Left lobe of liver (tissue), 2 donors: ENCODE data around the gene IL1R2. TPM values are rescaled to one million over a fixed set of nuclear protein-coding genes. Genes with fewer than 3 reads are reported as not detected.
"Not testable (repeated sequence)": the region's sequence is repeated elsewhere in the genome, so short reads cannot be mapped to it uniquely, and the experiment has no call there.

Experiments used
- ATAC-seq: fragments of 200-7000 bp; cut with Tn5 transposase; one replicate; pipeline ENCODE4 v1.9.1; 2020; ENCODE audit warnings: mild to moderate bottlenecking, moderate library complexity
- DNase-seq: peaks from one replicate; pipeline ENCODE4 v3.0.0-alpha.2; 2020; ENCODE audit warnings: low spot score
- total RNA-seq: library from RNA; stranded (reverse); gene quantifications from one replicate; pipeline ENCODE4 v1.2.1, GENCODE V29; 2021
- donor health status: DM: no; HTN: no; CAD: no; lungs with moderate emphysema.
- donor health status: DM: no; HTN: yes; CAD: no.

Gene IL1R2
- total RNA-seq, 1 donor from 2014 or later = 12.0 TPM

DNA sequence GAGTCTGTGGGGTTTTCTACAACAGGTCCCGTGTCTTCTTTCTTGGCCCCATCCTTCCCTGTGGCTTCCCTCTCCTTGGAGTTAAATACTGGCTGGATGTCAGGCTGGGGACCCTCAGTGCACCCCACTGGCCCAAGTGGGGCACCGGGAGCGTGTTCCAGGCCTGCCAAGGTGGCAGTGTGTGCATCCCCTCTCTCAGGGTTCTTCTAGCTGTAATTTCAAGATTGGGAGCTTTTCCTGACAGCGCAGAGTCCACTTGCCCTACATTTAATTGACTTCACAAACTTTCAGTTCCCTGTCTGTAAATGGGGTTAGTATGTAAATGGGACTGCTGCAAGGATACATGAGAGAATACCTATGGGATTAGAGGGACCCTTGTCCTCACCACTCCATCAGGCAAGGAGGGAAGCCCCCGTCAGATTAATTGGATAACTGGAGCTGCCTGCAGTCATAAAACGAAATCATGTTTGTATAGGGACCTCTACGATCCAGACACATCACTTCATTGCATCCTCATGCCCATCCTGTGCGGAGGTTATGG lies 66.6 kb downstream of the IL1R2 start:
- ATAC-seq (no peak), DNase-seq (no peak)

DNA sequence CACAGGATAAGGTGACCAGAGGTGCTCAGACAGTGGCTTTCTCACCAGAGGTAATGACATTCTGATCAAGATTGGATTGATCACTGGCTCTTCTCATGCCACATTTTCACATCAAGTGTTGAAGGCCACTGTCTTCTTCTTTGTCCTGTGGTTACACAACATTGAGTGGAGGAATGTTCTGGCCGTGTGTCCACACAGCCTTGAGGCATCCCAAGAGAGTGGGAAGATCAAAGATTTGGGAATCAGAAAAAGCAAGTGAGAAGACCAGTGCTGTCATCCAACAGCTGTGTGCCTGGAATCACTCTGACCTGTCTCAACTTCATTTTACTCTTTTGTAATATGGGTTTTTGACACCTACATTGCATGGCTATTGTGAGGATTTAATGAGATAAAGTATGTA lies 67.4 kb downstream of the IL1R2 start:
- ATAC-seq (no peak), DNase-seq (no peak)

DNA sequence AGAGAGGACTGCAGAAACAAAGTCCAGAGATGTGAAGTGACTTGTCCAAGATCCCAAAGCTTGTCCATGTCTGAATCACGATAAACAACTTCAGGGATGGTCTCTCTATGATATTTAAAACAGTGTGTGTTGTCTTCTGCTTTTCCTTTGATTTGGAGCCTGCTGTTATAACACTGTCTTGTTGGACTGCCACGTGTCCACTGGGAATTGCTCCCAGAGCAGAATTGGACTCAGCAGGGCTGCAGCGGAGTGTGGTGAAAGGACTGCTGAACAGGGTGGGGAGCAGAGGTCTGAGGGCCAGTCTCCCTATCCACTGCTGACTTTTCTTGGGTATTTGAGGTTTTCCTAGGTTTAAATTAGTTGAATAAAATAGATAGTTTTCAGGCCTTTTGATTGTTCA lies 68.3 kb downstream of the IL1R2 start:
- DNase-seq (peak; percentile 85), ATAC-seq (peak; percentile 77)

DNA sequence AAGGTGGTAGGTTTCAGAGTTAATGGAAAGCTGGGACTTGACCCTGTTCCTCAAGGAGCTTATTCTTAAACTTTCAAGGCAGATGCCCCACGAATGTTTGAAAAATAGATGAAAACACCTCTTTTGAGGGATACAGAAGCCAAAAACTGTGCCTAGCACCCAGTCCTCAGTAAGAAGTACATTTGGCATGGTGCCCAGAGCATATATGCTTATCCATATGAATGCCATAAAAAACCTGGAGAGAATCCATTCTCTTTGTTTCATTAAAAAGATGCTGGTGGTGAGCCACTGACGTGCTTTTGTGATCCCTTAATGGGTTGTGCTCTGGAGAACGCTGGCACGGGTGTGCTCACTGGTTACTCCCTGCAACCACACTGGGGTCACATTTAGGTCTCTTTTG lies 69.0 kb downstream of the IL1R2 start:
- ATAC-seq = no peak
- no peak for DNase-seq

DNA sequence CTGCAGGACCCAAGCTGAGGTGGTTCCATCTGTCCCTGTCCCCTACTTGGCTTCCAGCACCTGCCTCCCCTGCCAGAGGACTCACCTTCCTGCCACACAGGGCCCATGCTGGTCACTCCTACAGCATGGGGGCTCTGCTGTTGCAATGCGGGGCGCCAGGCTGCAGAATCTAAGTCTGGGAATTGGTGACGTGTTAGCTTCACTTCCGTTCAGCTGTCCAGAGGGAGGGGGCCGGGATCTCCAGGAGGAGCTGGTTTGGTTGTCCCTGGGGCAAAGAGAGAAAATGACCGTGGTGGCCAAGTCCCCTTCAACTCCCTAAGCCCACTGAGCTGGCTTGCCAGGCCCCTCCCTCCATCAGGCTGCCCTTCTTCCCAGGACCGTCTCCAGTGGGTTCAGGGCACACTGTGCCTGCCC lies 69.5 kb downstream of the IL1R2 start:
- no peak for DNase-seq

DNA sequence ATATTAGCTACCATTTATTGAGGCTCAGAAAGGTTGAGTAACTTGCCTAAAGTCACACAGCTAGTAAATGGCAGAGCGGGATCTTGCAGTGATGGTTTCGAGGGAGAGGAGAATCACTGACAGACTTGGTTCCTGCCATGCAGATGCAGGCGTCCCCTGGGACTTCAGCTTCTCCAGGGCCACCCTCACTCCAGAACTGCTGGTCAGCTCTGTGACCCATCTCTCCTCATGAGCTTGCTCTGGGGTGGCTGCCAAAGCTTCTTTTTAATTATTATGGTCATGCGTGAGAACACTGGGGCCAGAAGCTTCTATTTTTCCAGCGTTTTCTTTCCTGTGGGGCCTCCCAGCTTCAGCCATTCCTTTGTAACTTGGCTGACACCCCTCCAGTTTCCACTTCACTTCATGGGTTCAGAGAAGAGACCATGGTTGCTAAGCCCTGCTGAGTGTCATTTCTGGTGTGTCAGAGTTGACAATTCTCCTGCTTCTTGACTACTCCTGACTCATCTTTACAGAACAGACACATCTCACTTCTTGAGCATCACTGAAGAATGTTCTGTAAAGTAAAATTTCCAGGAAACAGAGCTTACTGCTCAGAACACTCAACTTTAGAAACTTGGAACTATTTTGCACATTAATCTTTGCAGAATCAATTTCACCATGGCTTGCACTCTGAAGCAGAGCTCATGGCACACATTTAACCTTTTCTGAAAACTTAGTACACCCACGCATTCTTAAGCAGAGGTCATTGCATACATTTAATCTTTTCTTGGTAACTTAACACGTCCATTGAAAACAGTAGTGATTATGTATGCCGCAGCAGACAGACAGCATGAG lies 70.4 kb downstream of the IL1R2 start:
- ATAC-seq (no peak), DNase-seq (no peak)

More for the DNA sequence above, 69.5 kb downstream of the IL1R2 start:
- no peak for ATAC-seq

DNA sequence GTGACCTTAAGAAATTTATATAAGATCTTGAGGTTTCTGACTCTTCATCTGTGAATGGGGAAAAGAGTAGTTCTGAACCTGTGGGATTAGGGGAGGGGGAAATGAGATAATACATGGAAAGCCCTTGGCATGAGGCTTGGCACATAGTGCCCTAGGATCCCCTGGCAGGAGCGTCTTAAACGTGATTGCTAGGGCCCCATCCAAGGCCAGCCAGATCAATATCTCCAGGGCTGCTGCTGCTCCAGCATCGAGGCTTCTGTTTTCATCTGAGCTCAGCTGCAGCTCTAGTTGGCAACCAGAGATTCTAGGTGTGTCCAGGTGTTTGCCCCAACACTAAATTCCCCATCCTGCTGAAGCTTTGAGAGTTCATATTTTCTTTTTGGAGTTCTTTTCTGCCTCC lies 71.0 kb downstream of the IL1R2 start:
- DNase-seq (no peak), ATAC-seq (no peak)

DNA sequence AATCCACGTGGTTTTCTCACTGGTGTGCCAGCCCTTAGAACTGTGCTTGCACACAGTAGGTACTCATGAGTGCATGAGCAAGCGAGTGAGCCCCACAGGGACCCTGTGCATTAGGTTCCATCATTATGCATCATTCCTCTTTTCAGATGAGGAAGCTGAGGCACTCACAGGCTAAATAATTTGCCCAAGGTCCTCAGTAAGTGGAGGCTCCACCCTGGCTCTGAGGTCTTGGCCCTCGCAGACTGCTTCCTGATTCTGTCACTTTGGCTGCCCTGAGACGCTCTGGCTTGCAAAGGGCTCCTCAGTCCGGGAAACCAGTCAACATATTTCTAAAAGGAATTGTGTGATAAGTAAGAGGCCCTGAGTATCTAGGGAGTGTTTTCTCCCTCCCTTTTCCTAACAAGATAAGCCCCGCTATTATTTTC lies 71.7 kb downstream of the IL1R2 start:
- peak; percentile 23 for ATAC-seq
- no peak for DNase-seq

DNA sequence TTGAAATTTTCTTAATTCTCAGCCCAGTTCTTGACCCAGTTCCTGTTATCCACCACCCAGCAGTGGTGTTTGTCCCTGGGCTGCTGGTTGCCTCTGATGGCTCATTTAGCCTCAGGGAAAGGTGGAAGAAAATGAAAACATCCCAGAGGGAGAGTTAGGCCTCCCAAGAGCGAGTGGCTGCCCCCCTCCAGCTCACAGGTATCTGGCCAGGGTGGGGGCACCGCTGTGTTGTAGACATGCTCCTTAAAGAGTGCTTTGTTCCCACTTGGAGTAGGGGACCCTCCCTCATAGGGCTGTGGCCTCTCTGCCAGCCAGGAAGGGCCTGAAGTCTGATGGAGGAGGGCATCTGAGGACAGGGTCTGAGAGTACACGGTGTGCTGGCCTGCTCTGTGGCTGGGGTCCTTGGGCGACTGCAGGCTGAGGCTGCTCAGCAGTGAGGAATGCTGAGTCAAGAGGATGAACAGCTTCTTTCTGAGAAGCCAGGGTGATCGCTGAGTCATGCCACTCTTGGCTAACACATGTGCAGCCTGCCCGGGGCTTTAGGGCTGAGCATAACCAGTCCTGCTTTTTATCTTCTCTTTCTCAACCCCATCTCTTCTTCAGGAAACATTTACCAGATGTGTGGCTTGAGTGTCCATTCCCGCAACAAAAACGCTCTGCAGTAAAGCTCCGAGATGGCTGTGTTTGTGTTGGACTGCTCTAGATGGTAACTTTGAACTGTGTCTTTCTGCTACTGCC lies 72.3 kb downstream of the IL1R2 start:
- DNase-seq = peak; percentile 70
- peak; percentile 68 for ATAC-seq

DNA sequence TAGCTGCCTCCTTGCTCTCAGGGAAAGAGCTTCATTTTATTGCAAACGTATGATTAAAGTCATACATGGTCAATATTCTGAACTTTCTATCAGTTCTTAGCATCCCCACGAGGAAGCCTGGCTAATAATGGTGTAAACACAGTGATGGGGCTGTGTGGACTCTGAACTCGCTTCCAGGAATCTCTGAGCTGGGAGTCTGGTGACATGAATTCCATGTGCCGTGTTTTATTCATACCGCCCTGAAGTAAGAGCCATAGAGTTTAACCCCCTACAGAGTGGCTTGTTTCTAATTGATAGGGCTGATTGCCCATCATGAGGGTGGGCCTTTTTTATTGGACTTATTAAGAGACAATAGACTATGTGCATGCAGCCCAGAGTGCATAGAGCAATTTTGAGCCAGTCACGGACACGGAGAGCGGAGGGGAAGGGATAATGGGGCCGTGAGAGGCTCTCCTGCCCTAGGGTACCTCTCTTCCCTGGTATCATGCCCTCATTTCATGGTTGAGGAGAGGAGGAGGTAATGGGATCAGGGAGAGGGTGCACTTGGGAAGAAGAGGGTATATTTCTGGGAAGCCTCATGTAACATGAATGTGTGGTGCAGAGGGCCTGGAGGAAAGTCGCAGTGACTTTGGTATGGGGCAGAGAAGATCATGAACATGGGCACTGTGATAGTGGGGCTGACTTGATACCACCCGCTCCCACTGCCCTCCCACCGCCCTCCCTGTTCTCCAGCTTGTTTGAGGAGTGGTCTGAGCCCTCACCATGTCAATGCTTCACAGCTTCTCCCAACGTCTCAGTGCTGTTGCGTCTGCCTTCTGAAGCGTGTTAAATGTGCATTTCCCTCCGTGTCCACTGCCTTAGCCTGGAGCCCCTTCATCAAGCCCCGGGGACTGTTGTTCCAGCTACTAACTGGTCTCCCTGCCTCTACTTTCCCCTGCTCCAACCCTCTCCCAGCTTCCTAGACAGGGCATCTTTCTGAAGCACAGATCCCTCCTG lies 73.2 kb downstream of the IL1R2 start:
- DNase-seq (no peak), ATAC-seq (peak; percentile 51)

DNA sequence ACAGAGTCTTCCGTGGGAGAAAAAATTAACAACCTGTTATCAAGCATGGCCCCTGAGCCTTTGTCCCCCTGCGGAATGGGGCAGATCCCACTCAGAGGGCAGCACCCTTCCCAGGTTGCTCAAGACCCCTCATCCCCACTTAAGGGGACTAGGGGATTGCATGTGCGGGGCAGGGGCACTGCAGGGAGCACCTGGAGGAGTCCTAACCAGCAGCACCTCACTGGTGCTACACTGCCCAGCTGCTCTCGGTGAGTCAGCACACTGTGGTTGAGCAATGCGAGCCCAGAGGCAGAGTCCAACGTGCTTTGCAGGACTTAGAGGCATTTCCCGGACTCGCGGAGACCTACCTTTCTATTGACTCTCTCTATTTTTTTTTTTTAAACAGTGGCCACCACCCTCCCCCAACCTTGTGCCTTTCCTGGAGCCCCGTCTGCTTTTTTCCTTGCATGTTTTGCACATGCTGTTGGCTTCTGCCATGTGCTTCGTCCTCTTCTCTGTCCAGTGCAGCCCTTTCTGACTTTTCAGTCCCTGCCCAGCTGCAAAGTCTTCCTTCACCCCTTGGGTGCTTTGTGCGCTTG lies 74.0 kb downstream of the IL1R2 start:
- ATAC-seq (no peak), DNase-seq (peak; percentile 61)

DNA sequence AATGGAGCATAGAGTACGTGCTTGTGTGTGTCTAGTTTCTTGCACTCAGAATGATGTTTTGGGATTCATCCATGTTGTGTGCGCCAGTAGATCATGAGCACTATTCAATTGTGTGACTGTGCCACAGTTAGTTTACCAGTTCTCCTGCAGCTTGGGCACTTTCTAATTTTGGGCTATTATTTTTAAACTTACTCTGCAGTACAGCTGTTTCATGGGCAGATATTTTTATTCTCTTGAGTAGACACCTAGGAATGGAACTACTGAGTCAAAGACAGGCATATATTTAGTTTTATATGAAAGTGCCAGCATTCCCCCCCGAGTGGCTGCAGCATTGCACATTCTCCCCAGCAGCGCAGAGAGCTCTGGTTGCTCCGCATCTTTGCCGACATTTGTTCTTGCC lies 74.8 kb downstream of the IL1R2 start:
- DNase-seq = no peak
- ATAC-seq = no peak

DNA sequence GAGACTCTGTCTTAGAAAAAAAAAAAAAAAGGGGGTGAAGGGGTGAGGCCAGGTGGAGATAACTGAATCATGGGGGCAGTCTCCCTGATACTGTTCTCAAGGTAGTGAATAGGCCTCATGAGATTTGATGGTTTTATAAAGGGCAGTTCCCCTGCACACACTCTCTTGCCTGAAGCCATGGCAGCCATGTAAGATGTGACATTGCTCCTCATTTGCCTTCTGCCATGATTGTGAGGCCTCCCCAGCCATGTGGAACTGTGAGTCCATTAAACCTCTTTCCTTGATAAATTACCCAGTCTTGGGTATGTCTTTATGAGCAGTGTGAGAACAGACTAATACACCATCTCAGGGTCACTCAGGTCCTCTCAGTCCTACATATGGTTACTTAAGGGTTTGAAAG lies 76.4 kb downstream of the IL1R2 start:
- DNase-seq, ATAC-seq: not testable (repeated sequence)

DNA sequence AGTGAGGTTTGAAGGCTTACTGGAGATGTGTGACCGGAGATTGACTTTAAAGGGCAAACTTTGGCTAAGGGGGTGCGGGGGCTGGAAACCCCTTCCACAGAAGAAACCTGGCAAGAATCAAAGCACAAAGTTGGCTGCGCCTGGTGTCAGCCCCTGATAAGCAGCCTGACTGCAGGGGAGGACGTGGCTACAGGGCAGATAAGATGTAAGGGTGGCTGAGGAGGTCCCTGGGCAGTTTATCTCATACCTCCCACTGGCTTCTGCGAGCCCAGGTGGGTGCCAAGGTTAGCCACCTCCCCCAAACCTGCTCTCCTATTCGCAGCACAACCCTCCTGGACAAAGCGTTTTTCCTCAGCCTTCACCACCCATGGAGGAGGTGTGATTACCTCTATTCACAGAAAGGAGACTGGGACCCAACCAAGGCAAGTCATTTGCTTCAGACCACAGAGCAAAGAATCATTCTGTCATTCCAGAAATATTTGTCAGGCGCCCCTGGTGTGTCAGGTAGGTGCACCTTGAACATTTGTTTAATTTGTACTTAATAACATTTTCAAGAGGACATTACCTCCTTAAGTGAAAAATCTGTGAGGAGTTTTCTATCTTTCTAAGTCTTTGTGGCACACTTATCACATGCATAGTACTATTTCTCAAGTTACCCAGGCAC lies 77.7 kb downstream of the IL1R2 start:
- DNase-seq (peak; percentile 41), ATAC-seq (no peak)

DNA sequence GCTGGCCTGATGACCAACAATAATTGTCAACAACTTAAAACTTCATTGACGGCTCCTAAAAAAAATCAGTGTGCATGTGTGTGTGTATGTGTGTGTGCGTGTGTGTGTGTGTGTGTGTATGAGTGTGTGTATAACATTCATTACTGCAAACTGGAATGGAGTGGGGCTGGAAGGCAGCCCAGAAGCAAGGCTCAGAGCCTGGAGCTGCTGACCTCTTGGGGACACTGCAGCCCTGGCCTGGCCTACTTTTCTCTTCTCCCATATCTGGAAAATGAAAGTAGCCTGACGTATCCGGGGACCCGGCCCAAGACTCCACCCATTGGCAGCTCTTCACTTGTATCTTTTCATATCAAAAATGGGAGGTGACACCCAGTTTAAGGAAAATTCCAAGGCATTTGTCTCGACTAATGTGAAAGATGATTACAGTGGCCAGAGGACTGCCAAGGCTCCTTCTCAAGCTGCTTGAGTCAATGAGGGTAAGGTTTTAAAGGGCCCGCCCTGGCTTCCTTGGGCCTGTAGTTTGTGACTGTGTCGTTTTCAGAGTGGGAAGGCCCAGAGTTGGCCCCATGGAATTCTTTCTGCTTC lies 78.4 kb downstream of the IL1R2 start:
- ATAC-seq (peak; percentile 97), DNase-seq (peak; percentile 95)

DNA sequence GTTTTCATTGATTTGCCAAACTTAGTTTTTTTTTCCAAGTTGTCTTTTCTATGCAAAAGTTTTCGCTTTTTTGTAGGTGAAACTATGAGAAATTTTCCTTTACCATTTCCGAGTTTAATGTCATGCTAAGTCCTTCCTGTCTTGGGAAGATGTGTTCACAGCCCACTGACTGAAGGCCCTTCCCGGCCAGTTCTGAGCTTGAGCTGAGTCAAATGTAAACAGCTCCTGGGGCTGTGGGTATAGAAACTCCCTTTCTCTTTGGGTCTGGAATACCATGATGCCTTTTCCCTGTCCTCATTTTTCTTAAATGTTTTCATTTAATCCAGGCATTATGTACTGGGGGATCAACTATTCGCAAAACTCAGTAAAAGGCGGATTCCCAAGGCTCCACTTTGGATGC lies 81.0 kb downstream of the IL1R2 start:
- no peak for DNase-seq
- no peak for ATAC-seq

DNA sequence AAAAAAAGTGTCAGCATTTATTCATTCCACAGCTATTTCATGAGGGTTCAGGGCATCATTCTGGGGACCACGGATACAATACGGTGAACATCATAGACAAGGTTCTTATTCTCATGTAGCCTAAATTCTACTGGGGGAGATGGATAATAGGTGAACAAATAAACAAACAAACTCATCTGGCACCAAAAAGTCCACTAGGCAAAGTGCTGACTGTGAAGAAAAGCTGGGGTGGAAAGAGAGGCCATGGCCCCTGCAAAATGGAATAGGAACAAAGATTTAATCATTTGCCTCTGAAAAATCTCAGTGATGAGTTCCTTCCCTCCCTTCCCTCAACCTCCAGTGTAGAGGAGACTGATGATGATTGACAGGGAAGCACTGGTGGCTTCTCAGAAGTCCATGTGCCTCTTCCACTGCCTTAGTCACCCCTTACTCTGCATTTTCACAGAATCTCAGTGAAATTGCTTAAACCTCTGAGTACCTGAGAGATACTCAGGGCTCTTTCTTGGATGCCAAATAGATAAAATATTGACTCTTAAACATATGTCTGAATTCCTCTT lies 81.5 kb downstream of the IL1R2 start:
- DNase-seq = no peak
- no peak for ATAC-seq

DNA sequence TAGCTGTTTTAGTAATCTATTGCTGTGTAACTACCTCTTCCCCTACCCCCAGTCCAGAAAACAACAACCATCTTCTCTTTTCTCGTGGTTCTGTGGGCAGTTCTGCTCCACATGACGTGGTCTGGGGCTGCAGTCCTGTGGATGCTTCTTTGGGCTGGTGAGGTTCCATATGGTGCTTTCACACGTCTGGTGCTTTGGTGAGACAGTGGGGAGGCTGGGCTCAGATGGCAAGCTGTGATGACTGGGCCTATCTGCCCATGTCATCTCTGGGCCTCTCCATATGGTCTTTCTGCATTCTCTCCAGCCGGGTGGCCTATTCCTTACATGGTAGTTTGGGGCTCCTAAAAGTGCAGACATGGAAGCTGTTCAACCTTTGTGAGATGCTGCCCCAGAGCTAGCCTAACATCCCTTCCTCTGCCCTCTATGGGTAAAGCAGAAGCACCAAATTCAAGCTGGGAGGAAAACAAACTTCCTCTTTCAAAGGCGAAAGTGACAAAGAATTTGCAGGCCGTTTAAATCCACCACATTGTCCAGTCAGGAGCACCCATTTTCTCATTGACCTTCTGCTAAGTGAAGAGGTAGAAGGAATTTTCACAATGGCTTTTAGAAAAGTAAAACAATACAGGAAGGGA lies 82.5 kb downstream of the IL1R2 start:
- ATAC-seq (no peak), DNase-seq (no peak)

DNA sequence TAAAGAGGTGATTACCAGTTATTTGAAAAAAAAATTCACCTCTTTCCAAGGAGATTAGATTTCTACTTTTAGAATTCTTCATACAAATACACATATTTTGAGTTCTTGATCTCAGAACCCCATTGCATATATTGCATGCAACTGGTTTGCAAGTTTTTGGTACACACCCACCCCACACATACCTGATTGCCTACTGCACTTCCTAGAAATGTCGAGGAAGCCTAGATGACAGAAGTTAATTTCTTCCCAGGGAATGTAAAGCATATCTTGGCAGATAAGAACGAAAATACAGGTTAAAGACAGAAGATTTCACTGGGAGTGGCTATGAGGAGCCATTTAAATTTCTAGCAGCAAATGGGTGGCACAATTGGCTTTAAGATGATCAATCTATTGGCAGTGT lies 83.7 kb downstream of the IL1R2 start:
- DNase-seq = no peak
- ATAC-seq = no peak
